Stimulated activated naive CD8-positive, alpha-beta T cell treated with anti-CD3 and anti-CD28 coated beads, Interleukin-15, Interleukin-2, amounts not matched to agents 100 ng/mL and 50 ng/mL, for 24 hours (primary cell): Measurements from ENCODE around the gene ZSCAN25.
"Not testable (repeated sequence)": the region's sequence is repeated elsewhere in the genome, so short reads cannot be mapped to it uniquely, and the experiment has no call there.

Source experiments
- H3K27ac Mint-ChIP-seq: one replicate; pipeline ENCODE4 v1.8.0; 2021; ENCODE audit warnings: mild to moderate bottlenecking, mixed read lengths
- H3K27me3 Mint-ChIP-seq: one replicate; pipeline ENCODE4 v1.8.0; 2021; ENCODE audit warnings: mixed read lengths
- H3K36me3 Mint-ChIP-seq: one replicate; pipeline ENCODE4 v1.8.0; 2021; ENCODE audit warnings: low read depth, mixed read lengths
- H3K4me1 Mint-ChIP-seq: one replicate; pipeline ENCODE4 v1.8.0; 2021; ENCODE audit warnings: low read depth, mixed read lengths
- H3K4me3 Mint-ChIP-seq: one replicate; pipeline ENCODE4 v1.8.0; 2021; ENCODE audit warnings: mild to moderate bottlenecking, mixed read lengths
- H3K9me3 Mint-ChIP-seq: one replicate; pipeline ENCODE4 v1.8.0; 2021; ENCODE audit warnings: mixed read lengths

ZSCAN25 gene

DNA sequence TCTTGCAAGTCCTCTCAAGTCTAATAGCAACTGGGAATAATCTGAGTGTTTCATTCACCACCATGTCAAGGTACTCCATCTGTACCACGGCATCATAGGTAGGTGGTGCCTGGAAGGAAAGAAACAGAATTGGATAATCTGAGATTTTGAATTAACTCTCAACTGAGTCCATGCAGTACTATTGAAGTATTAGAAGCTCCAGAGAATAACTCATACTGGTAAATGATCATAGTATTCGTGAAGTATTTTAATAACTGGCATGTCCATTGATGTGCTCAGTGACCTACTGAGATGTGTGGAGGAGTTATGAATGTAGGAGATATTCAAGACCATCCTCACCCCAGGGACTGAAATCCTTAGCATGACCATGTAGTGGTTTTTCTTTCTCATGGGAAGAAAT, 35.9 kb downstream of the ZSCAN25 start:
- H3K4me3 Mint-ChIP-seq = no peak overlapping the region
- H3K9me3 Mint-ChIP-seq = no peaks in the 10 kb centered on the region
- no peaks in the 10 kb centered on the region for H3K27me3 Mint-ChIP-seq
- peaks cover 18% of the 10 kb centered on the region for H3K4me1 Mint-ChIP-seq
- H3K36me3 Mint-ChIP-seq = peaks cover 35% of the 10 kb centered on the region
- no peak overlapping the region for H3K27ac Mint-ChIP-seq

DNA sequence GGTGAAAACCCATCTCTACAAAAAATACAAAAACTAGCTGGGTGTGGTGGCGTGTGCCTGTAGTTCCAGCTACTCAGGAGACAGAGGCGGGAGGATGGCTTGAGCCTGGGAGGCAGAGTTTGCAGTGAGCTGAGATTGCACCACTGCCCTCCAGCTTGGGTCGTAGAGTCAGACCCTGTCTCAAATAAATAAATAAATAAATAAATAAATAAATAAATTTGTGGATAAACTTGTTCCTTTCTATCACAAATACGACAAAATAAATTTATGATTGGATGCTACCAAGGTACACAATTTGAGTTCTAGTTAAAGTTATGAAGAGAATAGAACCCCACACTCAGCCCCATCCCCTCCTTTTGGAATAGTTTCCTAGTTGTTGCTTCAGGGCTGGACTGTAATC, 36.5 kb downstream of the ZSCAN25 start:
- Mint-ChIP-seq H3K4me1 (peaks cover 13% of the 10 kb centered on the region), H3K36me3 (peaks cover 33% of the 10 kb centered on the region)
- H3K27me3 Mint-ChIP-seq, H3K4me3 Mint-ChIP-seq, H3K9me3 Mint-ChIP-seq, H3K27ac Mint-ChIP-seq: not testable (repeated sequence)

DNA sequence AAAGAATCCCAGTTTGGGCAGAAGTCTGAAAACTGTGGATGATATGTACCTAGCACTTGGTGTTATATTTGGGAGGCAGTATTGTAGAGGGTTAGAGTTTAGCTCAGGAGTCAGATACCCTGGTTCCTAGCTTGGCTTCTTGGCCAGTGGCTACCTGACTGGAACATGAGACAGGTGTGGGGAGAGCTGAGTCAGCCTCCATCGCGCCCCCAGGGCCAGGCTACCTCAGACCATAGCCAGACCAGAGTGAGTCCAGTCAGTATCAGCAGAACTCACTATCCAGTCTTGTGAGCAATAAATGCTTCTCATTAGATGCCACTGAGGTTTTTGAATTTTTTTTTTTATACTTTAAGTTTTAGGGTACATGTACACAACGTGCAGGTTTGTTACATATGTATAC, 37.0 kb downstream of the ZSCAN25 start:
- peaks cover 2% of the 10 kb centered on the region for H3K9me3 Mint-ChIP-seq
- peaks cover 35% of the 10 kb centered on the region for H3K36me3 Mint-ChIP-seq
- H3K4me3 Mint-ChIP-seq = no peak overlapping the region
- H3K27ac Mint-ChIP-seq = no peak overlapping the region
- H3K4me1 Mint-ChIP-seq = peaks cover 8% of the 10 kb centered on the region
- H3K27me3 Mint-ChIP-seq = no peaks in the 10 kb centered on the region

DNA sequence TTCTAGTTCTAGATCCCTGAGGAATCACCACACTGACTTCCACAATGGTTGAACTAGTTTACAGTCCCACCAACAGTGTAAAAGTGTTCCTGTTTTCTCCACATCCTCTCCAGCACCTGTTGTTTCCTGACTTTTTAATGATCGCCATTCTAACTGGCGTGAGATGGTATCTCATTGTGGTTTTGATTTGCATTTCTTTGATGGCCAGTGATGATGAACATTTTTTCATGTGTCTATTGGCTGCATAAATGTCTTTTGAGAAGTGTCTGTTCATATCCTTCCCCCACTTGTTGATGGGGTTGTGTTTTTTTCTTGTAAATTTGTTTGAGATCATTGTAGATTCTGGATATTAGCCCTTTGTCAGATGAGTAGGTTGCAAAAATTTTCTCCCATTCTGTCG, 37.9 kb downstream of the ZSCAN25 start:
- H3K4me3 Mint-ChIP-seq, H3K4me1 Mint-ChIP-seq, H3K27me3 Mint-ChIP-seq, H3K9me3 Mint-ChIP-seq, H3K27ac Mint-ChIP-seq: not testable (repeated sequence)
- peaks cover 36% of the 10 kb centered on the region for H3K36me3 Mint-ChIP-seq

DNA sequence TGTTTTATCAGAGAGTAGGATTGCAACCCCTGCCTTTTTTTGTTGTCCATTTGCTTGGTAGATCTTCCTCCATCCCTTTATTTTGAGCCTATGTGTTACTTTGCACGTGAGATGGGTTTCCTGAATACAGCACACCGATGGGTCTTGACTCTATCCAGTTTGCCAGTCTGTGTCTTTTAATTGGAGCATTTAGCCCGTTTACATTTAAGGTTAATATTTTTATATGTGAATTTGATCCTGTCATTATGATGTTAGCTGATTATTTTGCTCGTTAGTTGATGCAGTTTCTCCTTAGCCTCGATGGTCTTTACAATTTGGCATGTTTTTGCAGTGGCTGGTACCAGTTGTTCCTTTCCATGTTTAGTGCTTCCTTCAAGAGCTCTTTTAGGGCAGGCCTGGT, 41.1 kb downstream of the ZSCAN25 start:
- not testable (repeated sequence) for H3K4me3 Mint-ChIP-seq, H3K27ac Mint-ChIP-seq, H3K4me1 Mint-ChIP-seq, H3K27me3 Mint-ChIP-seq, H3K9me3 Mint-ChIP-seq
- H3K36me3 Mint-ChIP-seq = peaks cover 46% of the 10 kb centered on the region

DNA sequence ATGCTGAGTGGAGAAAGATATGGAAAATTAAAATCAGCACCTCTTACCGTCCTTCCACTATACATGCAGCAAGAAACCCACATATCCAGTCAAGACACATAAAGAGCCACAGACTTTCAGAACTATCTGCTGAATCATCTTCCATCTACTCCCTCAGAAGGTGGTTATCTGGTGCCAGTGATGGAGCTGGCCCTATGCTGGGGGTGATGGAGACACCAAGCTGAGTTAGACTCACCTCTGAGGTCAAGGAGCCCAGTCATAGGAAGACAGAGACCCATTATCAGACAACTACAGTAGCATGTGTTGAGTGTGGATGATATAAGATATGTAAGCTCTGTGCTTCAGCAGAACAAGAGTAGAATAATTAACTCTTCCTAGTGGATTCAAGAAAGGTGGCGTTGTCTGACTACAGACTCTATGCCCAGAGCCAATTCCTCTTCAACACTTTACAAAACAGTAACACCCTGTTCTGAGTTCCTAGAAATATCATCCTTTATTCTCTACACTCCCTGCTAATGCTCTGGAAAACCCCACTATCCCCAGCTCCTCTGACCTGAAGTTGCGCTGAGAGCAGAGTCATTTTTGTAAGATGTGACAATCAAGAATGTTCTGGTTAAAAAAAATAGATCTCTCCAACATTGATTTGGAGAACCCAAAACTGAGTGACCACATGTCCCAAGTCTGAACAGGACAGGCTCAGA, 48.7 kb downstream of the ZSCAN25 start:
- no peak overlapping the region for H3K27ac Mint-ChIP-seq
- peaks cover 45% of the 10 kb centered on the region for H3K36me3 Mint-ChIP-seq
- no peaks in the 10 kb centered on the region for H3K9me3 Mint-ChIP-seq
- H3K4me3 Mint-ChIP-seq = no peak overlapping the region
- peaks cover 16% of the 10 kb centered on the region for H3K4me1 Mint-ChIP-seq
- H3K27me3 Mint-ChIP-seq = no peaks in the 10 kb centered on the region

DNA sequence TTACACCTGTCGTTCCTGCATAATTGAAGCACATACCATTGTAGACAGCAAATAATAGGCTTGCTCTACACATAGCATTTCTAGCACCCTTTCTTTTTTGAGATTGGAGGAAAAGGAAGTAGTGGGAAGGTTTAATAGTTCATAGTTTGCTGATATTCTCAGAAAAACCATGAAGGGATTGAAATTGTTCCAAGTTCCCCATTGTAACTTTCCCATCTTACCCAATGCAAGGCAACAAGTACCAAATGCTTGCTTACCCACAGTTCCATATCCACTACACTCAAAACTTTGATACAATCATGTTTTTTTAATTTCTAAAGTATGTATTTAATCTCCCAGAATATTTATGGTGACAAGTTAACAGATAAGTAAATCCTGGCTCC, 49.3 kb downstream of the ZSCAN25 start:
- Mint-ChIP-seq H3K27me3 (no peaks in the 10 kb centered on the region), H3K27ac (no peak overlapping the region), H3K36me3 (peaks cover 39% of the 10 kb centered on the region), H3K9me3 (no peaks in the 10 kb centered on the region), H3K4me3 (no peak overlapping the region), H3K4me1 (peaks cover 16% of the 10 kb centered on the region)

DNA sequence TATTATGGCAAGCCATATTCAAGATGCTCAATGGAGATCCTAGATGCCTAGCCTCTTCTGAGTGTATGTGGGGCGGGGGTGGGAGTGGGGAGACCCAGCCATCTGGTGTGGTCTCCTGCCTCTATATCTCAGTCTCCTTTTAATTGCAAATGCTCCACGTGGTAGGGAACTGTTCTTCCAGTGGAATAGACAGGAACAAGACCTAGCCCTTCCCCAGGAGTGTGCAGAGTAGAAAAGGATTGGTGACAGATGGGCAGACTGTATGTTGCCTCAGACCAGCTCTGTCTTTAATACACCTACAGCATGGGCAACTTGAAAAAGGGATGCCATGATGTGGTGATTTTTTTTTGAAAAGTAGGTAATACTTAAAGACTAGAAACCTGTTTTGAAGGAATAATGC, 50.4 kb downstream of the ZSCAN25 start:
- Mint-ChIP-seq H3K27ac (no peak overlapping the region), H3K4me3 (no peak overlapping the region), H3K27me3 (no peaks in the 10 kb centered on the region), H3K36me3 (peaks cover 38% of the 10 kb centered on the region), H3K4me1 (peaks cover 16% of the 10 kb centered on the region), H3K9me3 (no peaks in the 10 kb centered on the region)

DNA sequence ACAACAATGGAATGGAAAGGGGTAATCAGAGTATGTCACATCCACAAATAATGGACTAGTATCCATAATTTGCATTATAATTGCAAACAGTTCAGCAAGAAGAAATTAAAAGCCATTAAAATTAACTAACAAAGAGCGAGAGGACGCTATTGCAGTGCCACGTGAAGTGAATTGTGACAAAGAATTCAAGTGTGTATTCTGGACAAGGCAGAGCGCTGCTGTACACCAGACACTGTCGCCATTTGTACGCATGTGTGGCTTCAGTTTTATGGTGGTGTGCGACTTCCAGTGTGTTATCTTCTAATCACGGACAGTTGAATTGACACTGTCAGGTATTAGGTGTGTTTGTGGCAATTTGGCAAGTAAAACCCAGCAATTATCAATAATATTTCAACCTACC, 51.8 kb downstream of the ZSCAN25 start:
- no peak overlapping the region for H3K4me3 Mint-ChIP-seq
- no peaks in the 10 kb centered on the region for H3K27me3 Mint-ChIP-seq
- peaks cover 28% of the 10 kb centered on the region for H3K36me3 Mint-ChIP-seq
- H3K27ac Mint-ChIP-seq = no peak overlapping the region
- H3K4me1 Mint-ChIP-seq = peaks cover 16% of the 10 kb centered on the region
- H3K9me3 Mint-ChIP-seq = no peaks in the 10 kb centered on the region

DNA sequence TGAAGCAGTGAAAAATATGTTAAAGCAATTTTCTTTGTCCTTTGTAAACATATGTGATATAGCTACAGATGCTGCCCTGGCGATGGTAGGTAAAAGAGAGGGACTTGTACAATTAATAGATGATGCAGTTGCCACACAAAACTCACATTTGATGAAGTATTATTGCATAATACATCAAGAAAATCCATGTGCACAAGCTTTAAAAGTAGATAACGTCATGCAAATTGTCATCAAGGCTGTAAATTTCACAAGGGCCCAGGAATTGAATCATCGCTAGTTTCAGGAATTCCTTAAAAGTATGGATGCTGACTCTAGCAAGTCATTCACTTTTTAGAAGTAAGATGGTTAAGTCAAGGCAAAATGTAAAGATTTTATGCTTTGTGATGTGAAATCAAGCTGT, 53.0 kb downstream of the ZSCAN25 start:
- Mint-ChIP-seq H3K9me3 (no peaks in the 10 kb centered on the region), H3K4me1 (peaks cover 22% of the 10 kb centered on the region), H3K27me3 (no peaks in the 10 kb centered on the region), H3K4me3 (no peak overlapping the region), H3K36me3 (peaks cover 18% of the 10 kb centered on the region), H3K27ac (no peak overlapping the region)

DNA sequence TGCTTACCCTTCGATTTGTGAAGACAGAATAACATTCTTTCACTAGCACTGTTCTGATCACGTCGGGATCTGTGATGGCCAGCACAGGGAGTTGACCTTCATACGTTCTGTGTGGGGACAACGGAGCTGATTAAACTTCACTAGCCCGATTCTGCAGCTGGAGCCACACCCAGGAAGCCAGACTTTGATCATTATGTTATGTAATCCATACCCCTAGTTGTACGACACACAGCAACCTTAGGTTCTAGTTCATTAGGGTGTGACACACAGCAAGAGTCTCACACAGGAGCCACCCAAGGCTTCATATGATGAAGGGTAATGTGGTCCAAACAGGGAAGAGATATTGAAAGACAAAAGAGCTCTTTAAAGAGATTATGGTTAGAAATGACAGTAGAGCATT, 55.8 kb downstream of the ZSCAN25 start:
- Mint-ChIP-seq H3K27ac (no peak overlapping the region), H3K36me3 (peaks cover 7% of the 10 kb centered on the region)

DNA sequence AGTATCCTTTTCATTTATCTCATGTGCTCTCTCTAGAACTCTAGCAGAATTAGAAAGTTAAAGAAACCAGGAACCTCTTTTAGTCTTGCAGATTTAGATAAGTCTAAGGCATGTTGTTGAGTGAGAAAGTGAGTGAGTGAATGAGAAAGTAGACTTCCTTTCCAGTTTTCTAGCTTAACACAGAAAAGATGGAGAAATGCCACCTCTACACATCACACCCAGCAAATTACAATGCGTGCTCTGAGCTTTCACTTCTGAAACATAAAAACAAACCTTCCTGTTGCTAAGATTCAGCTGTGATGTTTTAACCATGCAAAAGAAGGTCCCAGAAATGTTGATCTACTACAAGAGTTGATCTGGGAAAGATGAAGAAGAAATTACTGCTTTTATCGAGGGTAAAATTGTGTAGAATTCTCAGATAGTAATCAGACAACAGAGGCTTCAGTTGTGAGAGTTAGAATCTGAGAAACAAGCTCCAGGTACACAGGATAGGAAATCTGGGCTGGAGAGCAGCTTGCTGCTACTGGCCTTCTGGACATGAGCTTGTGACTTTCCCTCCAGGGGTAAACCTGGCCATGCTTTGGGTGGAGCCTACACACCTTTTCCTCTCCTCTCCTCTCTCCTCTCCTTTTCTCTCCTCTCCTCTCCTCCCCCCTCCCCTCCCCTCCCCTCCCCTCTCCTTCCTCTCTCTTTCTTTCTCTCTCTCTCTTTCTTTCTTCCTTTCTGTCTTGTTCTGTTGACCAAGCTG, 58.4 kb downstream of the ZSCAN25 start:
- H3K9me3 Mint-ChIP-seq = no peaks in the 10 kb centered on the region
- H3K4me3 Mint-ChIP-seq = no peak overlapping the region
- H3K27me3 Mint-ChIP-seq = no peaks in the 10 kb centered on the region
- H3K36me3 Mint-ChIP-seq = no peaks in the 10 kb centered on the region
- peaks cover 26% of the 10 kb centered on the region for H3K4me1 Mint-ChIP-seq
- H3K27ac Mint-ChIP-seq = peak overlapping the region; percentile 69

More for the DNA sequence above, 55.8 kb downstream of the ZSCAN25 start:
- H3K27me3 Mint-ChIP-seq = no peaks in the 10 kb centered on the region
- no peaks in the 10 kb centered on the region for H3K9me3 Mint-ChIP-seq
- H3K4me1 Mint-ChIP-seq = peaks cover 23% of the 10 kb centered on the region
- H3K4me3 Mint-ChIP-seq = no peak overlapping the region

DNA sequence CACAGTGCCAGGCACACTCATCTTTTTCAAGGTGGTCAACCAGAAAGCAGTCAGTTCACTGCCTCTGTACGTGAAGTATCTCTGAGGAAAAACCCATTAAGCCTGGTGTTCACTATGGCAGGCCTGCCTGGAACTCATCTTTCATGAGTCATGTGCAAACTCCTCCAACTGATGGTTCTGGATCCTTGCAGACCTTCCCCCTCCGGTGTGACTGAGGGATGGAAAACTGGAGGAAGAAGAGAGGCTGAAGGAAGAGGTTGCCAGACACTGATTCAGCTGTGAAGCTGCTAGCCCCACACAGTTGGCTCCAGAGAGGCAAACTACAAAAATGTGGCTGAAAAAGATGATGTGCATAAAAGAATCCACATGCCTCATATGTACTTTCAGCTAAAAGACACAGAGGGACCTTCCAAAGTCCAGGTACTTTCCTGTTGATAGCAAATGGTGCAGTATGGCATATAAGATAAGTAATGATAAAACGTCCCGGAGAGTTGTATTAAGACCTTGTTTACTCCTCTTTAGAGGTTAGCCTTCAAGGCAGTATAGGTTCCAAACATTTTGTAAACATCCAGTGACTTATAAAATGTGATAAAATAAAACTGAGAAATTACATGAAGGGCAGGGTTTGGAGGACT, 60.4 kb downstream of the ZSCAN25 start:
- H3K27ac Mint-ChIP-seq = peak overlapping the region; percentile 10
- H3K4me3 Mint-ChIP-seq = no peak overlapping the region
- H3K4me1 Mint-ChIP-seq = peaks cover 26% of the 10 kb centered on the region
- peaks cover under 1% of the 10 kb centered on the region for H3K9me3 Mint-ChIP-seq
- no peaks in the 10 kb centered on the region for H3K27me3 Mint-ChIP-seq
- peaks cover 7% of the 10 kb centered on the region for H3K36me3 Mint-ChIP-seq

DNA sequence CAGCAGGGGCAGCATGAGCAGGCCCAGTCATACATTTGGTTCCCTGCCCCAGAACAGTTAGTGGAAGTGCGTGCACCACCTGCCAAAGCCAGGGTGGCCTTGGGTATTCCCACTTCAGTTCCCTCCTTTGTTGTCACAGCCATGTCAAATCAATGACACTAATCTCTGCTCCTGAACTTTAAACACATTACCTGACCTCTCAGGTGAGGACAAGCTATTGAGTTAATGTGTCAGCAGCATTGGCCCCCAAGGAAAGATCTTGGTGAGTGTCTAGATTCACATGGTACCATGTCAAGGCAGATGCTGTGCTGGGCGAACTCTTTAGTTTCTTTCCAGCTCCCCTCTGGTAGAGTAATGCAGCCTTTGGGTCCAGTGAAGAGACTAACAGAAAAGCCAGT, 60.9 kb downstream of the ZSCAN25 start:
- H3K9me3 Mint-ChIP-seq = peaks cover 4% of the 10 kb centered on the region
- H3K4me1 Mint-ChIP-seq = peaks cover 26% of the 10 kb centered on the region
- peaks cover 13% of the 10 kb centered on the region for H3K36me3 Mint-ChIP-seq
- no peaks in the 10 kb centered on the region for H3K27me3 Mint-ChIP-seq
- no peak overlapping the region for H3K4me3 Mint-ChIP-seq
- H3K27ac Mint-ChIP-seq = peak overlapping the region; percentile 10

DNA sequence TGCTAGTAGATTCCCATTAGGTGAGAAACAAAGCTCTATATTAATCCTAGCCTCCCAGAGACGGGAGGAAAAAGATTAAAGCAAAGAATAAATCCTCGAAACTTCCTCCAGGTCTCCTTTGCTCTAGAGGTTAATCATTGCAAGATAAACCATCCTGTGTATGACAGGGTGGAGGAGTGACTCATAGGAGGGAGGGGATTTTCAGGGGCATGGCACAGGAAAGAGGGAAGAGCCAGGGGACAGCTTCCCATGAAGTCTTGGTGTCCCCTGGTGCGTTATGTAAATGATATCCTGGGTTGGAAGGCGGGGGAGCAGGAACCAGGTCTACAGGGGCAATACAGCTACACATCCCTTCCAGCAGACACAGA, 62.3 kb downstream of the ZSCAN25 start:
- H3K27me3 Mint-ChIP-seq = no peaks in the 10 kb centered on the region
- H3K27ac Mint-ChIP-seq = no peak overlapping the region
- peaks cover 4% of the 10 kb centered on the region for H3K9me3 Mint-ChIP-seq
- peaks cover 24% of the 10 kb centered on the region for H3K36me3 Mint-ChIP-seq
- H3K4me3 Mint-ChIP-seq = no peak overlapping the region
- H3K4me1 Mint-ChIP-seq = peaks cover 26% of the 10 kb centered on the region
